Activated naive CD4-positive, alpha-beta T cell treated with anti-CD3 and anti-CD28 coated beads, Interleukin-2, amount 10 ng/mL, durations not matched to agents 7 days and 5 days (primary cell): ENCODE data around the gene ADGRG3.

ENCODE experiments used
- CTCF ChIA-PET: fragments of 350-600 bp; sonication (Branson Sonifier 250); formaldehyde crosslinking; loops from one replicate; lab custom pipeline; 2021; ENCODE audit warnings: antibody characterized with exemption; lab: Charles Lee
- DNase-seq: peaks from one replicate; pipeline ENCODE4 v3.0.0-alpha.2; 2020
- H3K27ac Mint-ChIP-seq: one replicate; pipeline ENCODE4 v1.8.0; 2021; ENCODE audit warnings: mild to moderate bottlenecking, moderate library complexity, mixed read lengths
- H3K27me3 Mint-ChIP-seq: one replicate; pipeline ENCODE4 v1.8.0; 2021; ENCODE audit warnings: mild to moderate bottlenecking, mixed read lengths
- H3K36me3 Mint-ChIP-seq: one replicate; pipeline ENCODE4 v1.8.0; 2021; ENCODE audit warnings: mixed read lengths
- H3K4me1 Mint-ChIP-seq: one replicate; pipeline ENCODE4 v1.8.0; 2021; ENCODE audit warnings: mixed read lengths
- H3K4me3 Mint-ChIP-seq: one replicate; pipeline ENCODE4 v1.8.0; 2021; ENCODE audit warnings: mild to moderate bottlenecking, moderate library complexity, mixed read lengths
- H3K9me3 Mint-ChIP-seq: one replicate; pipeline ENCODE4 v1.8.0; 2021; ENCODE audit warnings: mixed read lengths

The ADGRG3 gene

DNA sequence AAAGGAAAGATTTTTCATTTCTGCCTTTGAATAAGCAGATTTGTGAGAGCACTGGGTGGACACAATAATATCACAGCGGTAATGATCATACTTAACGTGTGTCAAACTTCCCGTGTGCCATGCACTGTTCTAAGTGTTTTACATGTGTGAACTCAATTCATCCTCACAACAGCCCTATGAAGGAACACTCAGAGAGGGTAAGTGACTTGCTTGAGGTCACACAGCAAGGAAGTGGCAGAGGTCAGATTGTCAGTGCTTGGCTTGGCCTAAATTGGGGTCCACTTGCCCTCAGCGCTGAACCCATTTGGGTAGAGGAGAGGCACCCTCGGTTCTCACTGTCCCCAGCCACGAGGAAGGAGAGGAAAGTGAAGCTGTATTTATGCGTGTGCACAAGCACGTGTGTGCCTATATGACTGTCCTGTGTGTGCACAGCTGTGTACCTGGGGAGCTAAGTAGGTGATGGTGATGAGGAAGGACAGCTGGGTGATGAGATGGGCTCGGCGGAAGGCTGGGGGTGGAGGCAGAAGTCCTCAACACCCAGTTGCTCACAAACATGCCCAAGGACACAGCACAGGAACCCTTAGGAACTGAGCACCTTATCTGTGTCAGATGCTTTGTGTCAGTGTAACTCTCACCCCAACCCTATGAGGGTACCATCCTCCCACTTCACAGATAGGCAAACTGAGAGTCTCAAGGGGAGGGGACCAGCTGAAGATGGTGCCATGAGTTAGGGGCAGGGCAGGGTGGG, 9.8 kb upstream of the ADGRG3 start:
- H3K36me3 Mint-ChIP-seq: no peaks in the 10 kb centered on the region
- no peak overlapping the region for H3K27ac Mint-ChIP-seq
- peaks cover 16% of the 10 kb centered on the region for H3K27me3 Mint-ChIP-seq
- DNase-seq: no peak
- no peaks in the 10 kb centered on the region for H3K4me1 Mint-ChIP-seq
- CTCF ChIA-PET: no interaction called here
- no peak overlapping the region for H3K4me3 Mint-ChIP-seq
- H3K9me3 Mint-ChIP-seq: no peaks in the 10 kb centered on the region

DNA sequence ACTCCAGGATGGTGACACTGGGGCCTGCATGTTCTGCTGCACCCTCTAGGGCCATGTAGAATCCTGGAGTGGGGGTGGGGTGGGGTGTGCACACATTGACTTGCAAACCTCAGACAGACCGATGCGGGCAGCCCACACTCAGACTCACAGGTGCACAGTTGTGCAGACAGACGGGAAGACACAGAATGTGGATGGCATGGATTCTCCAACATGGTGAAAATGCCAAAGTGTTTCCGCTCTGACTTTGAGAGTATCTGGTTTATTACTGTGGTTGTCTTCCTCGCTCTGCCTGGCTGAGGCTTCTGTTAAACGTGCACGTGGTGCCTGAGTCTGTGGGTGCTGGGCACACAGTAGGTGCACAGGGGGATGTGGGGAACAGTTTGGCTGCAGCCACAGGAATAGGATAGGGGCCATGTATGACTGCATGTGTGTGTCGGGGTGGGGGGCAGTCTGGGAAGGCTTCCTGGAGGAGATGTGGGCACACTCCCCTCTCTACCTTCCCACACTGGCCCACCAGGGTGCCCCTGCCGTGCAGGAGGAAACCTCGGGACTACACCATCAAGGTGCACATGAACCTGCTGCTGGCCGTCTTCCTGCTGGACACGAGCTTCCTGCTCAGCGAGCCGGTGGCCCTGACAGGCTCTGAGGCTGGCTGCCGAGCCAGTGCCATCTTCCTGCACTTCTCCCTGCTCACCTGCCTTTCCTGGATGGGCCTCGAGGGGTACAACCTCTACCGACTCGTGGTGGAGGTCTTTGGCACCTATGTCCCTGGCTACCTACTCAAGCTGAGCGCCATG, 9.0 kb upstream of the ADGRG3 start:
- Mint-ChIP-seq H3K27me3 (peaks cover 16% of the 10 kb centered on the region), H3K9me3 (no peaks in the 10 kb centered on the region), H3K27ac (no peak overlapping the region), H3K4me1 (no peaks in the 10 kb centered on the region), H3K4me3 (no peak overlapping the region), H3K36me3 (no peaks in the 10 kb centered on the region)
- DNase-seq: no peak
- CTCF ChIA-PET: no interaction called here

DNA sequence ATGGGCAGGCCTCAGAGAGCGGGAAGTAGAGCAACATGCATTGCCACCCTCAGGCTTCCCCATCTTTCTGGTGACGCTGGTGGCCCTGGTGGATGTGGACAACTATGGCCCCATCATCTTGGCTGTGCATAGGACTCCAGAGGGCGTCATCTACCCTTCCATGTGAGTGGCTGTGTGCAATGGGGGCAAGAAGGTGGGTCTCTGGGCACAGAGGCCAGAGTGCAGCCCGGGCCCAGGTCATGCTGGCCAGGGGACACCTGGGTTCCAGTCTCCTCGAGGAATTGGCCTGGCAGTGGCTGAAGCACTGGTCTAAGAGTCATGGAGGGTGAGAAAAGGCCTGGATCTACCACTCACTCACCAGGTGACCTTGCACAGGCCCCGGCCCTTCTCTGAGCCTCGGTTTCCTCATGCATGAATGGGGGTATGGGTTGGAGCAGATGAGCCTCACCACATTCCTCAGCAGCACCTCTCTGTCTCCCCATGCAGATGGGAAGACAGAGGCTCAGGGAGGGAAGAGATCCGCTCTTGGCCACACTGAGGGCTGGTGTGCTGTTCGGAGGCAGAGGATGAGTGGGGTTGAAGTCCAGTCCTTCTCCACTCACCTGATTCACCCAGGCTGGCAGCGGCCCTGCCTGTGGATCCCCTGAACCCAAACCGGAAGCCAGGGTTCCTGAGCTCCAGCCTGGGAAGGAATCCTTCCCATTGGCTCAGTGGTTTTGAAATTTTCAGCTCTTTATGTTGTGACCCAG, 7.2 kb upstream of the ADGRG3 start:
- DNase-seq: no peak
- no peak overlapping the region for H3K4me3 Mint-ChIP-seq
- CTCF ChIA-PET: interaction anchor here (1.4 kb wide), 1 partner anchor 71 kb away, joined by 3 read pairs; no protein-coding TSS in a partner anchor
- no peaks in the 10 kb centered on the region for H3K36me3 Mint-ChIP-seq
- H3K27ac Mint-ChIP-seq: no peak overlapping the region
- H3K9me3 Mint-ChIP-seq: no peaks in the 10 kb centered on the region
- peaks cover 15% of the 10 kb centered on the region for H3K27me3 Mint-ChIP-seq
- H3K4me1 Mint-ChIP-seq: no peaks in the 10 kb centered on the region

DNA sequence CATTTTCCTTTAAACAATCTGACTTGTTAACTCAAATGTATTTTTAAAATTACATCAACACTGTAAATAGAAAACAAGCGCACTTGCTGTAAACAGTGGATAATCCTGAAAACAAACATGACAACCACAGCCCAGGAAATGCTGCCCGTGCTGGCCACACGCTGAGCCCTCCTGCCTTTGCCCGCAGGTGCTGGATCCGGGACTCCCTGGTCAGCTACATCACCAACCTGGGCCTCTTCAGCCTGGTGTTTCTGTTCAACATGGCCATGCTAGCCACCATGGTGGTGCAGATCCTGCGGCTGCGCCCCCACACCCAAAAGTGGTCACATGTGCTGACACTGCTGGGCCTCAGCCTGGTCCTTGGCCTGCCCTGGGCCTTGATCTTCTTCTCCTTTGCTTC, 6.6 kb upstream of the ADGRG3 start:
- no peak for DNase-seq

DNA sequence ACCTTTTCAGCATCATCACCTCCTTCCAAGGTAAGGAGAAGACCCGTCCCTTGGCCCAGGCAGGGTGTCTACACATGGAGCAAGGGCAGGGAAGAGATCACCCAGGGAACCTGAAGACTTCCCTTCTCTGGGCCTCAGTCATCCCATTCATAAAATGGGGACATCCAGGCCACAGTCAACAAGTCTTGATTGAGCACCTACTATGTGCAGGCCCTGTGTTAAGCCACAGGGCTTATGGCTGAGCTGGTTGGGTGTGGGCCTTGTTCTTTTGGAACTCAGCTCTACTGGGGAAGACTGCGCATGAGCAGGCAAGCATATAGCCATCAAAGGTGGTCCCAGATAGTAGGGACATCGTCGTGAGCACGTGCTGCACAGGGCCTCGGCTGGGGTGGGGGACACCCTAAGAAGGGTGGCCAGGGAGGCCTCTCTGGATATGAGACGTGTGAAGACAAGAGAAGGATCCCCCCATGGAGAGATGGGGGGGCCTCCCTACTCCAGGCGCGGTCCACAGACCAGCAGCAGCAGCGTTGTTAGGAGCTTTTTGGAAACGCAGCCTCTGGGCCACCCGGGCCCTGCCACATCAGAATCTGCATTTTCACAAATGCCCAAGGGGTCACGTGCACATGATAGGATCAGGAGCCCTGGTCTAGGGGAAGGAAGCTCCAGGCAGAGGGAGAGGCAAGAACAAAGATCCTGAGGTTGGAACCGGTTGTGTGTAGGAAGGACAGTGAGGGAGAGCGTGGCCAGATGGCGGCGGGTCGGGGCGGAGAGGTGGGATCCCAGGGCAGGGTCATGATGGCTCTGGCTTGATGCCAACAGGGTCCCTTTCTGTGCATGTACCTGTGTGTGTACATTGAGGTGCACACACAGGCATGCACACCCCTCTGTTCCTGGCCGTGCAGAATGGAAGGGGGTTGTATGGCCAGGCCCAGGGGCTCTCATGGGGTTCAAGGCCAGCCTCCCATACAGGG, 5.9 kb upstream of the ADGRG3 start:
- Mint-ChIP-seq H3K27ac (no peak overlapping the region), H3K4me3 (no peak overlapping the region)
- CTCF ChIA-PET: interaction anchor here (0.7 to 1.4 kb wide), 3 partner anchors 10 to 72 kb away, joined by 3 read pairs; no protein-coding TSS in a partner anchor

More for the DNA sequence above, 6.6 kb upstream of the ADGRG3 start:
- H3K9me3 Mint-ChIP-seq: no peaks in the 10 kb centered on the region
- H3K27me3 Mint-ChIP-seq: peaks cover 10% of the 10 kb centered on the region
- H3K27ac Mint-ChIP-seq: no peak overlapping the region
- no peaks in the 10 kb centered on the region for H3K4me1 Mint-ChIP-seq
- no peaks in the 10 kb centered on the region for H3K36me3 Mint-ChIP-seq
- no peak overlapping the region for H3K4me3 Mint-ChIP-seq
- CTCF ChIA-PET: interaction anchor here (0.7 to 1.4 kb wide), 2 partner anchors 12 to 71 kb away, joined by 3 read pairs; no protein-coding TSS in a partner anchor

DNA sequence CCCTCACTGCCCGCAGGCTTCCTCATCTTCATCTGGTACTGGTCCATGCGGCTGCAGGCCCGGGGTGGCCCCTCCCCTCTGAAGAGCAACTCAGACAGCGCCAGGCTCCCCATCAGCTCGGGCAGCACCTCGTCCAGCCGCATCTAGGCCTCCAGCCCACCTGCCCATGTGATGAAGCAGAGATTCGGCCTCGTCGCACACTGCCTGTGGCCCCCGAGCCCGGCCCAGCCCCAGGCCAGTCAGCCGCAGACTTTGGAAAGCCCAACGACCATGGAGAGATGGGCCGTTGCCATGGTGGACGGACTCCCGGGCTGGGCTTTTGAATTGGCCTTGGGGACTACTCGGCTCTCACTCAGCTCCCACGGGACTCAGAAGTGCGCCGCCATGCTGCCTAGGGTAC, 4.7 kb upstream of the ADGRG3 start:
- CTCF ChIA-PET: interaction anchor here (1.3 kb wide), 1 partner anchor 11 kb away, joined by 3 read pairs; no protein-coding TSS in a partner anchor
- no peak overlapping the region for H3K4me3 Mint-ChIP-seq
- no peak overlapping the region for H3K27ac Mint-ChIP-seq
- no peaks in the 10 kb centered on the region for H3K4me1 Mint-ChIP-seq
- no peak for DNase-seq
- H3K9me3 Mint-ChIP-seq: no peaks in the 10 kb centered on the region
- no peaks in the 10 kb centered on the region for H3K36me3 Mint-ChIP-seq
- peaks cover 10% of the 10 kb centered on the region for H3K27me3 Mint-ChIP-seq

More for the DNA sequence above, 5.9 kb upstream of the ADGRG3 start:
- no peak for DNase-seq
- Mint-ChIP-seq H3K27me3 (peaks cover 10% of the 10 kb centered on the region), H3K4me1 (no peaks in the 10 kb centered on the region), H3K36me3 (no peaks in the 10 kb centered on the region), H3K9me3 (no peaks in the 10 kb centered on the region)

DNA sequence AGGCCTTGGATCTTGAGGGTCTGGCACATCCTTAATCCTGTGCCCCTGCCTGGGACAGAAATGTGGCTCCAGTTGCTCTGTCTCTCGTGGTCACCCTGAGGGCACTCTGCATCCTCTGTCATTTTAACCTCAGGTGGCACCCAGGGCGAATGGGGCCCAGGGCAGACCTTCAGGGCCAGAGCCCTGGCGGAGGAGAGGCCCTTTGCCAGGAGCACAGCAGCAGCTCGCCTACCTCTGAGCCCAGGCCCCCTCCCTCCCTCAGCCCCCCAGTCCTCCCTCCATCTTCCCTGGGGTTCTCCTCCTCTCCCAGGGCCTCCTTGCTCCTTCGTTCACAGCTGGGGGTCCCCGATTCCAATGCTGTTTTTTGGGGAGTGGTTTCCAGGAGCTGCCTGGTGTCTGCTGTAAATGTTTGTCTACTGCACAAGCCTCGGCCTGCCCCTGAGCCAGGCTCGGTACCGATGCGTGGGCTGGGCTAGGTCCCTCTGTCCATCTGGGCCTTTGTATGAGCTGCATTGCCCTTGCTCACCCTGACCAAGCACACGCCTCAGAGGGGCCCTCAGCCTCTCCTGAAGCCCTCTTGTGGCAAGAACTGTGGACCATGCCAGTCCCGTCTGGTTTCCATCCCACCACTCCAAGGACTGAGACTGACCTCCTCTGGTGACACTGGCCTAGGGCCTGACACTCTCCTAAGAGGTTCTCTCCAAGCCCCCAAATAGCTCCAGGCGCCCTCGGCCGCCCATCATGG, 4.0 kb upstream of the ADGRG3 start:
- DNase-seq: no peak

DNA sequence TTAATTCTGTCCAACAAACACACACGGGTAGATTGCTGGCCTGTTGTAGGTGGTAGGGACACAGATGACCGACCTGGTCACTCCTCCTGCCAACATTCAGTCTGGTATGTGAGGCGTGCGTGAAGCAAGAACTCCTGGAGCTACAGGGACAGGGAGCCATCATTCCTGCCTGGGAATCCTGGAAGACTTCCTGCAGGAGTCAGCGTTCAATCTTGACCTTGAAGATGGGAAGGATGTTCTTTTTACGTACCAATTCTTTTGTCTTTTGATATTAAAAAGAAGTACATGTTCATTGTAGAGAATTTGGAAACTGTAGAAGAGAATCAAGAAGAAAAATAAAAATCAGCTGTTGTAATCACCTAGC, 3.5 kb upstream of the ADGRG3 start:
- CTCF ChIA-PET: interaction anchor here (0.9 kb wide), 1 partner anchor 88 kb away, joined by 4 read pairs; no protein-coding TSS in a partner anchor
- no peaks in the 10 kb centered on the region for H3K36me3 Mint-ChIP-seq
- H3K27me3 Mint-ChIP-seq: peaks cover 14% of the 10 kb centered on the region
- H3K4me1 Mint-ChIP-seq: no peaks in the 10 kb centered on the region
- no peaks in the 10 kb centered on the region for H3K9me3 Mint-ChIP-seq
- H3K4me3 Mint-ChIP-seq: no peak overlapping the region
- no peak for DNase-seq
- H3K27ac Mint-ChIP-seq: no peak overlapping the region

More for the DNA sequence above, 4.0 kb upstream of the ADGRG3 start:
- H3K27me3 Mint-ChIP-seq: peaks cover 11% of the 10 kb centered on the region
- CTCF ChIA-PET: interaction anchor here (0.9 kb wide), 1 partner anchor 87 kb away, joined by 4 read pairs; no protein-coding TSS in a partner anchor
- H3K9me3 Mint-ChIP-seq: no peaks in the 10 kb centered on the region
- H3K36me3 Mint-ChIP-seq: no peaks in the 10 kb centered on the region
- H3K4me1 Mint-ChIP-seq: no peaks in the 10 kb centered on the region
- H3K27ac Mint-ChIP-seq: no peak overlapping the region
- no peak overlapping the region for H3K4me3 Mint-ChIP-seq

DNA sequence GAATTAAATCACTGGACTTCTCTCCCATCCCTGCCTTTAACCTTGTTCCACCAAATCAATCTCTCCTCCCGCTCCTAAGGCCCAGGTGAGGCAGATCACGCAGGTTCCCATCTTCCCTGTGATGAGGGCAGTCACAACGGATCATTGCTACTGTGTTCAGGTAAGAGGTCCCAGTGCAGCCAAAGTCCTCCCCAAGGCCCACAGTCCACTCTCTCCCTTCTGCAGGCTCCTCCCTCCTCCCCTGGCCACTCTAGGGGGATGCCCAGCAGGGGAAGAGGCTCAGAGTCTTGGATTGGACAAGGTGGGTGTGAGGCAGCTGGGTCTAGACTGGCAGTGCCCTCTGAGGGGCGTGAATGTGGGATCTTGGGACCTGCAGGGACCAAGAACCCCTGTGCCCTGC, 2.6 kb upstream of the ADGRG3 start:
- no peaks in the 10 kb centered on the region for H3K9me3 Mint-ChIP-seq
- no peaks in the 10 kb centered on the region for H3K4me1 Mint-ChIP-seq
- no peak for DNase-seq
- H3K4me3 Mint-ChIP-seq: no peak overlapping the region
- H3K27me3 Mint-ChIP-seq: peaks cover 20% of the 10 kb centered on the region
- H3K27ac Mint-ChIP-seq: no peak overlapping the region
- CTCF ChIA-PET: no interaction called here
- no peaks in the 10 kb centered on the region for H3K36me3 Mint-ChIP-seq

DNA sequence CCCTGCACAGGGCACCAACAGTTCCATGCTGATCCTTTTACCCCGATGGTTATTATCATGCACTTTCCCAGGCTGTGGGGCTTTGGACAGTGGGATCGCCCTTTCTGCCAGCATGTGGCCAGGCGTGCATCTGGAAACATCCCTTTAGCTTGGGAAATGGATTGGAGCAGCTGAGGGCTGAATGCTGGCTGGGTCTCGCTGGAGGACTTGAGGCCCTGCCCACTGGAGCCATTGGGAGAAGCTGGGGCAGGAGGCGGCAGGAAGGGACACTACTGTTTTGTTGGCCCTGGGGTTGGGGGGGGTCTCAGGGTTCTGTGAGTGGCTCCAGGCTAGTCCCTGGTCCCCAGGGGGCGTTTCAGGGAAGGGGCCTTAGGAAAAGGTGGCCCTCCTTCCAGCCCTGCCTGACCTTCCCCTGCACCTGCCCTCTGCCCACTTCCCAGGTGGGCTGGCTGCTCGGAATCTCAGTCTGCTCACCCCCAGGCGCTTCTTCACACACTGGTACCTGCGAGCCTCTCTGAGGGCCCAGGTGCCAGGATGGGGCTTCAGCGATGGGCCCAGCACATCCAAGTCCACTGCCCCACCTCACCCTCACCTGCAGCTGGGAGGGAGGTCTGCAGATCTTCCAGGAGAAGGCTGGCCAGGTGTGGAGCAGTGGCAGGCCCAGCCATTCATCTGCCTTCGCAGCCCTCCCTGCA, 1.6 kb upstream of the ADGRG3 start:
- H3K4me1 Mint-ChIP-seq: no peaks in the 10 kb centered on the region
- CTCF ChIA-PET: no interaction called here

DNA sequence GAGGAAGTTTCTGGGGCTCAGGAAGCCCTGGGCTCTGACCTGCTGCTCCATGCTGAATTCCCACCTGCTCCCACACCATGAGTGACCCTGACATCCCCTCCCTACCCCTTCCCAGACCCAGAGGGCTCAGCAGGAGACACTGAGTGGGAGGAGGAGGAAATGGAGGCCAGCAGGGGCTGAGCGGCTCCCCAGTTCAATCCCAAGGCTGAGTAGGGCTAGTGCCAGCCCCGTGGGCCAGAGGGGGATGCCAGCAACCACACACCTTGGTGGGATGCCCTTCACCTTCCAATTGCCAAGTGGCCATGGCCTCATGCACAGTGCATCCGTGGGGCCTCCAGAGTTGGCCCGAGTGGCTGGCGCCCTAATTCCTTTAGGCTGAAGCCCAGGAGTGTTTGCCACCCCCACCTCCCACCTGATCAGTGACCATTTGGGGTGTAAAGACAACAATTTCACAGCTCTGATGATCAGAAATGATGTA, 1.0 kb upstream of the ADGRG3 start:
- H3K4me3 Mint-ChIP-seq: no peak overlapping the region

More for the DNA sequence above, 1.6 kb upstream of the ADGRG3 start:
- Mint-ChIP-seq H3K36me3 (no peaks in the 10 kb centered on the region), H3K27ac (no peak overlapping the region), H3K4me3 (no peak overlapping the region), H3K9me3 (no peaks in the 10 kb centered on the region), H3K27me3 (peaks cover 29% of the 10 kb centered on the region)
- no peak for DNase-seq

More for the DNA sequence above, 1.0 kb upstream of the ADGRG3 start:
- CTCF ChIA-PET: interaction anchor here (0.7 to 1.9 kb wide), 2 partner anchors 23 to 92 kb away, joined by 3 to 5 read pairs; no protein-coding TSS in a partner anchor
- Mint-ChIP-seq H3K36me3 (no peaks in the 10 kb centered on the region), H3K27me3 (peaks cover 33% of the 10 kb centered on the region), H3K27ac (no peak overlapping the region), H3K4me1 (no peaks in the 10 kb centered on the region), H3K9me3 (no peaks in the 10 kb centered on the region)
- DNase-seq: no peak
